ENCODE data around the gene C19orf38.

The C19orf38 gene

DNA sequence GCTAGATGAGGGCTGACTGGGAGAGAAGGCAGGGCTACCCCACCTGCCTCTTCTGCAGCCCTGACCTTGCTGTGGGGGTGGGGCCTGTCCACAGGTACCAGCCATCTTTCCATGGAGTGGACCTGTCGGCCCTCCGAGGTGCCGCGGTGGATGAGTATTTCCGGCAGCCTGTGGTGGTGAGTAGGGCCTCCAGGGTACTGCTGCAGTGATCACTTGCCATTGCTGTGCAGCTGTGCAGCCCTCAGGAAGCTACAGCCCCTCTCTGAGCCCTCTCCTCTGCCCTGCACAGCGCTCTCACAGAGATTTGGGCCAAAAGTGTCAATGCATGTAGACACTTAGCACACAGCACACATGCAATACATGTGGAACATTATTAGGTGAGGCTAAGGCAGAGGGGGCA lies 68.4 kb downstream of the C19orf38 start:
- in situ Hi-C loops (cut with MboI; ENCODE audit: low pct_unique_long_range_greater_than_20kb, low sequenced_read_pairs, unreplicated experiment) = no loop called here
- DNase-seq (ENCODE audit: low spot score) = no peak
- no peak for TF ChIP-seq CTCF (IDR thresholded peaks at IDR 0.05; ENCODE audit: extremely low read depth, insufficient read depth, missing control alignments)

DNA sequence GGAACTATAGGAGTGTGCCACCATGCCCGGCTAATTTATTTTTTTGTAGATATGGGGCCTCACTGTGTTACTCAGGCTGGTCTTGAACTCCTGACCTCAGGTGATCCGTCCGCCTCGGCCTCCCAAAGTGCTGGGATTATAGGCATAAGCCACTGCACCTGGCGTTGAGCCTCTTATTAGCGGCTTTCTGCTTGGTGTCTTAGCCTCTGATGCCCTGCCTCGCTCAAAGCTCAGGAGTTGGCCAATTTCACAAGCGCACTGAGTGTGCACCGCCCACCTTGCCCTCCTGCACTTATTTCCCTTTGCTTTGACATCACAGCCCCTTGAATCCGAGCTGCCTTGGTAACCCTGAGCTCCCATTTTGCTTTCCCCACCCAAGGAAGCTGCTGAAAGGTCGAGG lies 70.1 kb downstream of the C19orf38 start:
- in situ Hi-C loops (cut with MboI; ENCODE audit: low pct_unique_long_range_greater_than_20kb, low sequenced_read_pairs, unreplicated experiment) = no loop called here
- no peak for TF ChIP-seq CTCF (IDR thresholded peaks at IDR 0.05; ENCODE audit: extremely low read depth, insufficient read depth, missing control alignments)
- no peak for DNase-seq (ENCODE audit: low spot score)

Data from GM13977 (cell line).